ENCODE measurements around the gene IQGAP2.

The IQGAP2 gene

DNA sequence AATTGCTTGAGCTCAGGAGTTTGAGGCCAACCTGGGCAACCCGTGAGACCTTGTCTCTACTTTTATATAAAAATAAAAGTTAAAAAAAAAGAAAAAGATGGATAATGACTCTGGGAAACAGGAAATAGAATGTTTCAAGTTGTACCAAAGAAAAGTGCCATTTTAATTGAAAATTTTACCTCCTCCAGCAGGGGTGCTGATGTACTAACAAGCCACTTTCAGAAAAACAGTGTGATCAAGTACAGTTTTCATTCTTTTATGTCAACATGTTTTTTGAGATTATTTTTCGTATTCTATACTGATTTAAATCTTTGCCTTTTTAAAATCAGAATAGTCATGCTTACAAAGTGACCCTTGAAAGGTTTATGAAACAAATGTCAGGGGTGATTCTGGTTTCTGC, 343.6 kb downstream of the IQGAP2 start:
- no peak for DNase-seq (ENCODE audit: low read depth in 2 of 2)

DNA sequence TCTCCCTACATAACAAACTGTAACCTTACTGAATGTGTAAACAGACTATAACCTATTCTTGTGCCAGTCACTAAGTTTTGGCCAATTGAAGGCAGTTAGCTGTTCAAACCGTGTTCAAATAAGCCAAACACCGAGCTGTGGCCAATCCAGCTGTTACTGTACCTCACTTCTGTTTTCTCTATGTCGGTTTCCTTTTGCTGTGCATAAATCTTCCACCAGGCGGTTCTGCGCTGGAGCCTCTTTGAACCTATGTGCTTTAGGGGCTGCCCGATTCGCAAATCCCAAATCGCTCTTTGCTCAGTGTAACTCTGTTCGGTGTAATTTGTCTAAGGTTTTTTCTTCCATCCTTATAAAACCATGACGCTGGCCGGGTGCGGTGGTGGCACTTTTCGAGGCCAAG, 344.6 kb downstream of the IQGAP2 start:
- DNase-seq (ENCODE audit: low read depth in 2 of 2): no peak

- DNase-seq (ENCODE audit: low read depth in 2 of 2): no peak
These were observed 348.2 kb downstream of the IQGAP2 start for GRCh38 chr5:76751291-76751690.

DNA sequence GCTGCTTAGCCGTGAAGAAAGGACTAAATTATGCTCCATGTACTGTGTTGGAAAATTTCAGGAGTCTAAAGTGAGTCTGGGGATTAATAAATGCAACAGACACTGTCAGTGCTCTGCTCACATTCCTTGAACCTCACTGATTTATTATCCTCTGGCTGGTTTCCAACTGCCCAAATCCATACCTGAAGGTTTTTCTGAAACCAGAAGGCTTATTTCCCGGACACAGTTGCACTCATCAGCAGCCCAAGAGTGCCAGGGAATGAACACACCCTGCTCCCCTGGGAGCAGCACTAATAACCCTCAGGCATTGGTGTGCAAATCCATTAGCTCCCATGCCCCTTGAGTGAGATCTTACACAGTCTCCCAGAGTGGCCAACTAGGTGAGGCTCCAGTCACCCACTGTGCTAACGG, 351.6 kb downstream of the IQGAP2 start:
- DNase-seq (ENCODE audit: low read depth in 2 of 2): no peak

DNA sequence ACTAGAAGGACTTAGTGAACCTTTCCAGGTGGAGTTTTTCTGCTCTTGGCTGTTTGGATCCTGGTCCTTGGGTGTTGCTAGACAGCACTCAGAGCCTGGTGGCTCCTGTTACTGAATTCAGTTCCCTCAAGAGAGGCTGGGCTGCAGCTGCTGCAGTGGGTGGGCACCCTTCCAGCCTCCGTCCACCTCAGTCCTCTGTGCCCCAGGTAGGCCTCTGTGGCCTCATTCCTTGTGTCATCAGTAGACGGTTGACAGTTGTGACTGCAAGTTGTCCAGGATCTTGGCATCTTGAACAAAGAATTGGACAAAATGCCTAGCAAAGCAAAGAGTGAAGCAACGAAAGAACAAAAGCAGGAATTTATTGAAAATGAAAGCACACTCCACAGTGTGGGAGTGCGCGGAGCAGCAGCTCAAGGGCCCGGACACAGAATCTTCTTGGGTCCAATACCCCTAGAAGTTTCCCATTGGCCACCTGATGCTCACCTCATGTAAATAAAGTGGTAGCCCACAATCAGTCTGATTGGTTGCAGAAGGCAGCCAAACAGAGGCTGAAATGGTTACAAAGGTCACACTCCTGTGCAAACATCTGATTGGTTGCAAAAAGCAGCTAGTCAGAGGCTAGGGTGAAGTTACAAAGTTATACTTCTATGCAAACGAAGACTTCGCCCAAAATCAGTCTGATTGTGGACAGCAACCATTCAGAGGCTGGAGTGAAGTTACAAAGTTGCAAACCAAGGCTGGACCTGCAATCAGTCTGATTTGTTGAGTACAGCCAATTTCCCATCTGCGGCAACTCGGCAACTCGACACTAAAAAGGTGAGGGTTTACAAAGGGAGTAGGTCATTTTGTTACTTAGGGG, 352.9 kb downstream of the IQGAP2 start:
- no peak for DNase-seq (ENCODE audit: low read depth in 2 of 2)

DNA sequence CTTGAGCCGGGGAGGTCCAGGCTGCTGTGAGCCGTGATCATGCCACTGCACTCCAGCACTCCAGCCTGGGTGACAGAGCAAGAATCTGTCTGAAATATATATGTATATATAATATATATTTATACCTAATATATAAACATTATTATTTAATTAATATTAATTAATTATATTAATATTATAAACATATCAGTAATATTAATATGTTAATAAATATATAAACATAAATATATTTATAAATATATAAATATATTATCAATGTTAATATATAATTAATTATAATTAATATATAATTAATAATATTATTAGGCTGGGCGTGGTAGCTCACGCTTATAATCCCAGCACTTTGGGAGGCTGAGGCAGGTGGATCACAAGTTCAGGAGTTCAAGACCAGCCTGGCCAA, 354.0 kb downstream of the IQGAP2 start:
- no peak for DNase-seq (ENCODE audit: low read depth in 2 of 2)

Measured in fibroblast of skin of left biceps (primary cell).